ENCODE data around the gene FRMD4A.

The FRMD4A gene

GRCh38 chr10:13631594-13631993 lies 699.1 kb downstream of the FRMD4A start:
- H3K27ac ChIP-seq, result no peak overlapping the region
- TF ChIP-seq, protein P1, sequence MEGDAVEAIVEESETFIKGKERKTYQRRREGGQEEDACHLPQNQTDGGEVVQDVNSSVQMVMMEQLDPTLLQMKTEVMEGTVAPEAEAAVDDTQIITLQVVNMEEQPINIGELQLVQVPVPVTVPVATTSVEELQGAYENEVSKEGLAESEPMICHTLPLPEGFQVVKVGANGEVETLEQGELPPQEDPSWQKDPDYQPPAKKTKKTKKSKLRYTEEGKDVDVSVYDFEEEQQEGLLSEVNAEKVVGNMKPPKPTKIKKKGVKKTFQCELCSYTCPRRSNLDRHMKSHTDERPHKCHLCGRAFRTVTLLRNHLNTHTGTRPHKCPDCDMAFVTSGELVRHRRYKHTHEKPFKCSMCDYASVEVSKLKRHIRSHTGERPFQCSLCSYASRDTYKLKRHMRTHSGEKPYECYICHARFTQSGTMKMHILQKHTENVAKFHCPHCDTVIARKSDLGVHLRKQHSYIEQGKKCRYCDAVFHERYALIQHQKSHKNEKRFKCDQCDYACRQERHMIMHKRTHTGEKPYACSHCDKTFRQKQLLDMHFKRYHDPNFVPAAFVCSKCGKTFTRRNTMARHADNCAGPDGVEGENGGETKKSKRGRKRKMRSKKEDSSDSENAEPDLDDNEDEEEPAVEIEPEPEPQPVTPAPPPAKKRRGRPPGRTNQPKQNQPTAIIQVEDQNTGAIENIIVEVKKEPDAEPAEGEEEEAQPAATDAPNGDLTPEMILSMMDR (IDR thresholded peaks at IDR 0.05), result no peak
- TF ChIP-seq ZFX (IDR thresholded peaks at IDR 0.05; ENCODE audit: borderline replicate concordance), result no peak

DNA sequence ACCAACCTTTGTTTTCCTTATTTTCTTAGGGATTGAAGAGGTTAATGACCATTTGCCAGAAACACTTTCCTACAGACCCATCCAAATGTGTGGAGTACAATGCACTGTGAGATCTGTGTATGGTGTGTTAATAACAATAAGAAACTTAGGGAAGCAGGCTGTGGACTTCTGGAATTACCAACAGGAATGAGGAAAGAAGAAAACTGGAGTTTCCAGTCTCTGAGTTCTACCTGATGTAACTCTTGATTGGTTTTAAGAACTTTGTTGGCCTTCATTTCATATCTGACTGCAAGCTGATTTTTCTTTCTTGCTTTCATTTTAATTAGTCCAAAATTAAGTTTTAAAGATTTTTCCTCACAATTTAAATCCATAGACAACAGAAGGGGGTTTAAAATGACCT lies 700.5 kb downstream of the FRMD4A start:
- TF ChIP-seq, protein P1 (IDR thresholded peaks at IDR 0.05), result no peak
- TF ChIP-seq ZFX (IDR thresholded peaks at IDR 0.05; ENCODE audit: borderline replicate concordance), result no peak
- H3K27ac ChIP-seq, result no peak overlapping the region

DNA sequence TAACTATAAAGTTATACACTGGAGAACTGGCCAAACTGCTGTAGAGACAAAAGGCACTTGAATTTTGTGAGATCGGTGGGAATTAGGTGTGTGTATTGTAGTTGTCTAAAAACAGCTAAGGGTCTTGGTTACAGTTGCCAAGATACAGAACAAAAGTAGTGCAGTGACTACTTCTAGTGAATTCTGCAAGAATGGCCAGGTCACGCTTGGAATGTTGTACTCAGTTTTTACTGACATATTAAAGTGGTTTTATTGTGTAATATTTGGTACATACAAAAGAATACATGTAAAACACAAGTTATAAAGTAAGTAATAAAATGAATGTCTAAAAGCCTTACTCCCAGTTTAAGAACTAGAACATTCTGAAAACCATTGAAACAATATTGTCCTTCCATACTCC lies 701.6 kb downstream of the FRMD4A start:
- TF ChIP-seq, protein P1 (IDR thresholded peaks at IDR 0.05), result no peak
- TF ChIP-seq ZFX (IDR thresholded peaks at IDR 0.05; ENCODE audit: borderline replicate concordance), result no peak
- no peak overlapping the region for H3K27ac ChIP-seq

GRCh38 chr10:13628661-13629060 lies 702.1 kb downstream of the FRMD4A start:
- no peak overlapping the region for H3K27ac ChIP-seq
- TF ChIP-seq, protein P1 (IDR thresholded peaks at IDR 0.05), result no peak
- no peak for TF ChIP-seq ZFX (IDR thresholded peaks at IDR 0.05; ENCODE audit: borderline replicate concordance)

DNA sequence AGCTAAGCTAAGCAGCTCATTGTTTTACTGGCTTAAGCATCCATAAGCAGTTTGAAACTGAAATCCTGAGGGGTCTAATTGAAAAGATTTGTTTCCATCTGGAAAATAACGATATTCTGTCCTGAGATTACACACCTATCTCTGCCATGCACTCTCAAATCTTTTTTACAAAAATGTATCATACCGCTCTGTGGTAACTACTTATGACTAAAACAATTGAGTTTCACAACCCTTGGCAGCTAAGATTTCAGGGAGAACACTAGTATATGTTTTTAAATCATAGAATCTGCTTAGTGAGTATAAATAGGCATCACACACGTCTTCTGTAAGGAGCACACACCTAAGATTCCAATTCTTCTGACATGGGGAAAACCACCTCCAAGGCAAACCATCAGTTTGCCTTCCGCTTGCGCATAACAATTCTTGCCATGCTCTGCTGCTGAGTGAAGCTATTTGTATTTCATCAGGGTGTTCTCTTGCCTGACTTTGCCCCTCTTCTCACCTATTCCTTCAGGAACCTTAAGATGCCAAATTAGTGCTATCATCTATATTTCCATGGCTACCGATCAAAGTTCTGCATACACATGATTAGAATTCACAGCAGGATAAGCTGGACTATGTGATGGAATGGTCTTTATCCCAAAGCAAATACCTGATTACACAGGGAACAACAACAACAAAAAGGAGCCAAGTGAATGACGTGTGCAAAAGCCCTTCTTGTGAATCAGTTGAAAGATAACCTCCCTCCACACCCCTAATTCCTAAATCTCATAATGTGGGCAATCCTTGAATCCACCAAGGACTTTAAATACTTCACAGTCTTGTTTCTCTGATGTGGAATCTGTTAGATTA lies 703.0 kb downstream of the FRMD4A start:
- no peak for TF ChIP-seq ZFX (IDR thresholded peaks at IDR 0.05; ENCODE audit: borderline replicate concordance)
- TF ChIP-seq, protein P1 (IDR thresholded peaks at IDR 0.05), result no peak
- H3K27ac ChIP-seq, result no peak overlapping the region

DNA sequence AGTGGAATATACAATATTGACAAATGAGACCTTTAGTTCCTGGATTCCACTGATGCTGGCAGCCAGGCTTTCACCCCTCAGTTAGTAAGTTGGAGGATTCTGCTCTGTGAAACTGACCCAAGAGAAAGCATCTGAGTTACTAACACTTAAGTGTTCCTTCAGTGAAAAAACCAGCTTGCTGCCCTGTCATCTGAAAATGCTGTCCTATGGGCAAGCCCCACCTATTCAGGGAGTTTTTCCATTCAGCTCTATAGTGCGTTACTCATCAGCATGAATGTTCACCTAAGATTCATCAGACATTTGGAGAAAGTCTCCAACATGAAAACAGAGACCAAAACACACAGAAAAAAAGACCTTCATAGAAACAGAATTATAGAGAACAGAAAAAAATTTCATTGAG lies 706.1 kb downstream of the FRMD4A start:
- H3K27ac ChIP-seq, result no peak overlapping the region
- TF ChIP-seq, protein P1 (IDR thresholded peaks at IDR 0.05), result no peak
- no peak for TF ChIP-seq ZFX (IDR thresholded peaks at IDR 0.05; ENCODE audit: borderline replicate concordance)

DNA sequence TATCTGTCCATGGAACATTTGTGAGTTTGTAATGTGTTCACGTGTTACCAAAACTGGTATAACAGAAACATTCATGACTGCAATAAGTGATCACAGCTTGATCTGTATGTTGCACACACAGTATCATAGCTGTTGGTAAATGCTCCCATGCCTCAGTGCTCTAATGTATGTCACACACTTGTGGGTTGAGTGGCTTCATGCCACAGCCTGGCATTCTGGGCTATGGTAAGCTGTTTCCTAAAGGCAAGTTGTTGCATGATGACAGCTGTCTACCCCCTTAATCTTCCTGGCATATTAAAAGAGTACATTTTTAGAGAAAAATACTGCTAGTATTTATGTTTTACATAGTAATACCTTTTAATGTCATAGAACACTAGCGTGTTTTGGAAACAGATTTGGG lies 708.8 kb downstream of the FRMD4A start:
- TF ChIP-seq, protein P1 (IDR thresholded peaks at IDR 0.05), result no peak
- TF ChIP-seq ZFX (IDR thresholded peaks at IDR 0.05; ENCODE audit: borderline replicate concordance), result no peak
- no peak overlapping the region for H3K27ac ChIP-seq
